HG03342 (cell line): ENCODE data around the gene MMADHC.
A peak's percentile ranks its signal among the peaks of the same experiment; 100 is the strongest.
"Not testable (repeated sequence)": the region's sequence is repeated elsewhere in the genome, so short reads cannot be mapped to it uniquely, and the experiment has no call there.

Experiments used
- ATAC-seq: cut with Tn5 transposase; IDR thresholded peaks from one replicate; pipeline ENCODE4 v1.9.1; 2021; ENCODE audit warnings: mild to moderate bottlenecking, moderate library complexity; ENCODE audit not compliant: unreplicated experiment

Gene MMADHC

DNA sequence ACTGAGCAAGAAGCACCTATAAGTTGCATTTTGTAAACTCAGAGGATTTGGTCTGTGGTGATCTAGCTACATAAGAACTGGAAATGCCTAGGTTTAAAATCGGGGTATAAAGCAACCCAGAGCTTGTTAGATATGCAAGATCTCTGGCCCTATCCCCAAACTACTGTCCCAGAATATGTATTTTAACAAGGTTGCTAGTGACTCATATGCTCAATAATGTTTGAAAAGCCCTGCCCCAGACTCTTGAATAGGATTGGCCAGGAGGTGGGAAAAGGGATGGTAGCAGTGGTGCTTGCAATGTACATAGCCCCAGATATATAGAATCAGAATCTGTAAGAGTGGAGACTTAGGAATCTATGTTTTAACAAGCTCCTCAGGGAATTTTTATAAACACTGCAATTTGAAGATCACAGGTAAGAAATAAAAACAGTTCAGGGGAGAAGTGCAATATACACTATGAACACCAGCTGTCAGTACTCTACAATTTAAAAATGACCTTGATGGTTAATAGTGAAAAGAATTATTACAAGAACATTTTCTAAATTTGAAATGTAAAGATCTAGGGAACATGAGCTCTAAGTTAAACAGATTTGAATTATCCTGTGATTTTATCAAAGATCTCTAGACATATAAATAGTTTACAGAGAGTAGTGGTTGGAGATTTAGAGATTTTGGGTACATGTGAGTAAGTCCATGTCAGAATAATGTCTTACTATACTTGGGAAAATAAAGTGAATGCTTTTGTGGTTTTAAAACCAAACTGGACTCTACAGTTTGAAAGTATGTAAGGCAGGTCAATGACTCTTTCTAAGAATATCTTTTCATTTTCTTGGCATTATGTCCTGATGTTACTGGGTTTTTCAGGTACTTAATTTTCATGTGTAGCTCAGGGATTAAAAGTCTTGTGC, 7.7 kb upstream of the MMADHC start:
- ATAC-seq = no peak

DNA sequence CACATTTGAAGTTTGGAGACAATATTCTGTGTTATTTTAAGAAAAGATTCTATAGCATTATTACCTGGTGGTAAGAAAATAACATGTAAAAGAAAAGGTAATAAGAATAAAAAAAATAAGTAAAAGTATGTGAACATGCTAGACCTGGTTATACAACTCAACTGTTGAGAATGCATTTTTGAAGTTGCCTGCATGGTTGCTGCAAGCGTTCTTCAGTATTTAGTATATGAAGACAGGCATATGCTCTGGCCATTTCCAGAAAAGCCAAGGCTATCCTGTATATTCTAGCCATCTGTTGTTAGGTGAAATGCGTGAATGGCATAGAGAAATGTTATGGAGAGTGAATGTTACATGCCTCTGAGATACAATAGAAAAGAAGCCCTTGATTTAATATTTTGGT, 6.8 kb upstream of the MMADHC start:
- ATAC-seq = no peak

DNA sequence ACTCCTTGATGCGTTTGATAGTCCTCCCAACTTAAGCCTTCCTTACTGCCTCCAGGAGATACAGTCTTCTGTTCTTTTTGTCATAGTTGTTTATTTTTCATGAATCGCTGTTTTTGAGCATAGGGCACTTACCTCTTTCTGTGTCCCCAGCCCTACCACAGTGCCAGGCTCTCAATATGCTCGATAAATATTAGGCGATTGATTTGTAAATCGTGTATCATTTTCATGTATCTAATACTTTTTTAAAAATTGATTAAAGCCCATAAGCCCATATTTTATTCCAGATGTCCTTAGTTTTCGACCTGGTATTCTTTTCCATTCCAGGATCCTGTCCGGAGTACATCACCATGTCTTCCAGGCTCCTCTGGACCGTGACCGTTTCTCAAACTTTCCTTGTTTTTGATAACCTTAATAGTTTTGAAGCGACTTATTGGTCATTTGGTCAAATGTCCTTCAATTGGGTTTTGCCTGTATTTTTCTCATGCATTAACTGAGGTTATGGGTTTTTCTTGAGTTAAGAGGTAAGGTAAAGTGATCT, 444 bp upstream of the MMADHC start:
- peak; percentile 12 for ATAC-seq

DNA sequence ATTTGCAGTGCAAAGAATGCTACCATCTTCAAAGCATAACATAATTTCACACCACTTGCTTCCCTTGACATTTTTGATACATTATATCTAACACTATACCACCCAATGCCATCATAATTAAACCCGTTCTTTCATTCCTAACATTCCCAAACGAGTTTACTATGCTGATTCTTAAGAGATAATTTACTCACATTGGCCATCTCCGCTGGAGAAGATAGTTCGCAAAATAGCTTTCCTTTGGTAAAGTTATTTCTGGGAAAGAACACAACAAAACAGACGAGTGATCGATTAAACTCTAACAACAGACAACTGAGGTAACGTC, 716 bp downstream of the MMADHC start:
- ATAC-seq = no peak

DNA sequence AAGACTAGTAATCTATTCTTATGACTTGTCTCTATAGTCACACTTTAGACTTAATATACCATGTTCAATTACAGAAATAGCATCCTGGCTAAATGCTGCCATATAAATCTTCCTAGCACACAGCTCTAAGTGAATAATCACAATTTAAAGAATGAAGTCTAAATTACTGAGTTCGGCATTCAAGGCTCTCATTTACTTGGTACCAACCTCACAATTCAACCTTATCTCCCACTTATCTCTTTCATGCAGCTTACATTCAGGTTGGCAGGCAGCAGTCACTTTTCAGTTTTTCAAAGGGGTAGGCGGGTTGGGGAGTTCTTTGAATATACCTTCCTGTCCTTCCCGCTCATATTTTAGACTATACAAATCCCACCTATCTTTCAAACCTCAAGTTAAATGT, 1.5 kb downstream of the MMADHC start:
- no peak for ATAC-seq

DNA sequence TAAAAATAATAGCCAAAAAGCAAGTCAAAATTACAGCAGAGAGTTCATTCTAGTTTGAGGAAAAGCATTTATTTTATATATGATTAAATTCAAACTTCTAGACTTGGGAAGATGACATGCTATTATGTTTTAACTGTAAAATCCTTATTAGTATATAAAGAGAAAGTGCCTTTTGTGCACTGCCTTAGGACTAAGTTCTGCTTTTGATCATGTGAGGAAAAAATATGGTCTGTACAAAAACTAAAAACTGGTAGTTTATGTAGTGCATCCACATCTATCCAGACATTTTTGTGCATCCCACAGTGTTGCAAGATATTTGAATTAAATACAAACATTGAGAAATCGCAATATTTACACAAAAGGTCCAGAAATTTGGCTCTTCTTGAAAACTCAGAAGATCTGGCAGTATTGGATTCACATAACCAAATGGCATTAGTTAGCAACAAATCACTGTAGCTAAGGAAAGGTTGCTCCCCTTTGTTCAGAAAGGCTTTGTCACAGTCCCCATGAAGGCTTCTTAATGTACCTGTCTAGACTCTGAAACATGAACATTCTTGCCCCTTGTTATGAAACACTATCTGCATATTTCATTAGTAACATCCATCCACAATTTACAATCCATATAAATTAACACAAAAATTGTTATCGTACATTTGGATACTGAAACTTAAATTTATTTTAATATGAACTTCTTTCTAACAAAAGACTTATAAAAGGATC, 2.2 kb downstream of the MMADHC start:
- ATAC-seq = no peak

DNA sequence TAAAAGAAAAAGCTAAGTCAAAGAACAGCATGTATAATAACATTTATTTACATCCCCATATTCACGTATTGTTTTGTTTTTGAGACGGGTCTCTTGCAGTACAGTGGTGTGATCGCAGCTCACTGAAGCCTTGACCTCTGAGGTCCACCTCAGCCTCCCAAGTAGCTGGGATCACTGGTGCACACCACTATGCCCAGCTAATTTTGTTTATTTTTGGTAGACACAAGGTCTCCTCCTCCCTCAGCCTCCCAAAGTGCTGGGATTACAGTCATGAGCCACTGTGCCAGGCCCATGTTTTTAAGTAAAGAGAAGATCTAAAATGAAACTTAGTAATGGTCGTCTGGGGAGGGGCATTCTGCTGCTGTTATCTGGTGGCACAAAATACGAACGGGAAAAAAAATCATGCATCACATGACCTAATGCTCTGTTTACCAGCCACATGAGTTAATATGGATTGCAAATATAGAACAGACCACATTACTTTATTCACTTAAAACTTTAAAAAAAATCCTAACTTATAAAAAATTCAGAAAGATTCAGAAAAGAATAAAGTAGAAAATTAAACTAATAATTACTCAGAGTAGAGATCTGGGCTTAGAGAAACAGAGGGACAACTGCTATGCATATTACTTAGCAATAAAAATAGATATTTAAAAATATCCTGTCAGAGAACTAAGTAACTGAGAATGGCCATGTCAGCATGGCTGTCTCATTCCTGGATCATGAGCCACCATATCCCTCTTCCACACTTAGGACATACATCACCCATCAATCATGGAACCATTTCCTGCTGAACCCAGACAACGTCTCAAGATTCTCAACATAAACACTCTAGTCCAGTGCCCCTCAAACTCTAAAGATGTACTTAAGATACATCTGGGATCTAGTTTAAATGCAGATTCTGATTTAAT, 7.3 kb downstream of the MMADHC start:
- no peak for ATAC-seq

DNA sequence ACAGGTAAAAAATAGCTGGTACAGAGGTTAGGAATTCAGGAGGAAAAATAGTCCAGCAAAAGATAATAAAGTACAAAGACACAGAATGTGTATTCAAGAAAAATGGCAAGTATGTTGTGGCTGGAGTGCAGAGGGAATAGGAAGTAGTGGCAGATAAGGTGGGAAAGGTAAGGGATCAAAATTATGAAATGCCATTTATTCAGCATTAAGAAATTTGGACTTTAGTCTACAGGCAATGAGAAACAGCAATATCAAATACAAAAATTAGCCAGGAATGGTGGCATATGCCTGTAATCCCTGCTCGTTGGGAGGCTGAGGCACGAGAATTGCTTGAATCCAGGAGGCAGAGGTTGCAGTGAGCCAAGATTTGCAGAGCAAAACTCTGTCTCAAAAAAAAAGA, 10.3 kb downstream of the MMADHC start:
- no peak for ATAC-seq

DNA sequence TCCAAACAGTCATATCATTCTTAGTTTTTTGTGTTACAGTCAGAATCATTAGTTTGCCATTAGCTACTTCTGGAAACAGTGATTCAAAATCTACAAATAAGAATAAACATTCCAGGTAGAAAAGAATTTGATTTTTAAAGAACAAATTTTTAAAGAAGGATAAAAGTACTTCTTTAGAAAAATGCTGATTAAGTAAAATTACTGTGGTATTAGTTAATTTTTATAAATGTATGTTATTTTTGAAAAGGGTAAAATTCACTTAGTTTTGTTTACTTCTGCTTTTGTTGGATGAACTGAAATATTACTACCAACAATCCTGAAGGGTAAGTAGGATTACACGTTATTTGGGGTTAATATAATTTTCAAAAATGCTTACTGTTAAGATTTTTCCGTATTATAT, 11.8 kb downstream of the MMADHC start:
- no peak for ATAC-seq

DNA sequence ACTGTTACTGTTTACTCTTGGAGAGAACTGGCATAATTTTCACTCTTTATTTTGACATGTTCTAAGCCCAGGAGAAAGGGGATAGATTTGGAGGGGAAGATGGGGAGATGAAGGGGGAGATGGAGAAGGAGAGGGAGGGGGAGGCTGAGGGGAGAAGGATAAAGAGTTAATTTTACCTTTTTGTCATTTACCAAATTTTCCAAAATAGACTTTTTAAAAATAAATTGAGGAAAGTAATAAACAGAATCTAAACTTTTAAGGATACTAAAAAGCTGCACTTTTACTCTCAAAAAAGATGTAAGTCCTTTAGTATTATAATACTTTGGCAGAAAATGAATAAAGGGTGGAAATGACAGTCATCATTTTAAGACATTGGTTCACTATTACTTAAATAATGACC, 12.3 kb downstream of the MMADHC start:
- ATAC-seq = no peak

DNA sequence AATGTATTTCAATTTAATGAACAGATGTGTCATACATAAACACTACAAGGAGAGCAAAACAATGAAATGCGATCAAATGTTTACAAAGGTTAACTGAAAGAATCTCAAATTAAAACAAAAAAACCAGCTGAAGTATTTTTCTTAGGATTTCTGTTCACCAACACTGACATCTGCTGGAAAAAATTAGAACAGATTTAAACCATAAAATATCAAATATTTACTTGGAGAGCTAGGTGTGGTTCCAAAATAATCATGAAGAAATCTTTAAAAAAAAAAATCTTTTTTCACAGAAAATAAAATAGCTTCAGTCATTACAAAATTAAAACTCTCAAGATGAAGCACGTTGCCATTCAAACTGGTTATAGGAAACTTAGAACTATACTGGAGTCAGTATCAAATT, 13.8 kb downstream of the MMADHC start:
- no peak for ATAC-seq

DNA sequence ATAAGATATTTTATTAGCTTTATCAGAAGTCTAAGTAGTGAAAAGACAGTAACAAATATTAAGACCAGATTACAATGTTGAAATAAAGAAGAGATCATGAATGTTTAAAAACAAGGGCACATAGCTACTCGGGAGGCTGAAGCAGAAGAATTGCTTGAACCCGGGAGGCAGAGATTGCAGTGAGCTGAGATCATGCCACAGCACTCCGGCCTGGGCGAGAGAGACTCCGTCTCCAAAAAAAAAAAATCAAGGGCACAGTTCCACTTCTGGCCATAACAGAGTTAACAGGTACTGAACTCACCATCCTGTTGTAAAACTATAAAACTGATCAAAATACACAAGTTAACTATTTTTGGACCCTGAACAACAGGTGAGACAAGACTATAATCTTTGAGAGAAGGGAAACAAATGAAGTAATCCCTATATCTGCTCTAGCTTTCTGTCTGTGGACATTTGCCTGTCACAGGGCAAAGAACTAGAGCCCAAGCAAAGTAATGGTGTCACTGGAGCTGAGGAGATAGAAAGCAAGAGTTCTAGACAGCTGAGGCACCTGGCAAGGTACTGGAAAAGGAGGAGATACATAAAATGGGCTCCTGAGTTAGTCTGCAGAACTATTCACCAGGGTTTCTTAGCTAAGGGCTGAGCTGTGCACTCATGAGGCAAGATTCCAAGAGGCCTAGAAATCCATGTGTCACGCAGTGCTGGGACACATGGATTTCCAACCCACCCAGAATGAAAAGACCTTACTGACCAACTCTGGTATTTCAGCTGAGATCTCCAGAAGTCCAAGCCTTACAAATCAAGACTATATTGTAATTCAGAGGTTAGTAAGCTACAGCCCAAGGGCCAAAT, 15.2 kb downstream of the MMADHC start:
- ATAC-seq = no peak

DNA sequence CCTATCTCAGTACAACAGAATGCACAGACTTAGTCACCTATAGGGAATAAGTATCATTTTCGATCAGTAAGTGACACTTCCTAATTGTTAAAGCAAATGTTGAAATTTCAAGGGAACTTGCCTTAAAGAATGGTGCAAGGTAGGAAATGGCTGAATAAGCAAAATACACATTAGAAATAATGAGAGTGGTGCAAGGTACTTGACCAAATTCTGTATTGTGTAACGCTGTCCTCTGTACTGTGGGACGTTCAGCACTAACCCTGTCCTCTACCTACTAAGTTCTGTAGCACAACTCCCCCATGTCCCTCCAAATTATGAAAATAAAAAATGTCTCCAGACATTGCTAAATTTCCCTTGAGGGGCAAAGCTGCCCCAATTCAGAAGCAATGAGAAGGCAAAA, 19.4 kb downstream of the MMADHC start:
- no peak for ATAC-seq

DNA sequence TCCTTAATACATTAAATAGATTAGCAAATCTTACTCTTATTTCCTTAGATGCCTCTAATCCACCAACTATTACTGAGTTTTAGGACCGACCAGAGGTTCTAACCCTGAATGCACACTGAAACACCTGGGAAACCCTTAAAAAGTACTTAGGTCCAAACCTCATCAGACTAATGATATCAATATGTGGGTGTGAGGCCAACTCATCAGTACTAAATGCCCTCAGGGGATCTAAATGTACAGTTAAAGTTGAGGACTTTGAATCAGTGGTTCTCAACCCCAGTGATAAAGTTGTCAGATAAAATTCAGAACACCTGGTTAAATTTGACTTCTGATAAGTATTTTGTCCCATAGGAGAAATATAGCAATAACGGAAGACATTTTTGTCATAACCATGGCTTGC, 20.9 kb downstream of the MMADHC start:
- ATAC-seq = no peak

DNA sequence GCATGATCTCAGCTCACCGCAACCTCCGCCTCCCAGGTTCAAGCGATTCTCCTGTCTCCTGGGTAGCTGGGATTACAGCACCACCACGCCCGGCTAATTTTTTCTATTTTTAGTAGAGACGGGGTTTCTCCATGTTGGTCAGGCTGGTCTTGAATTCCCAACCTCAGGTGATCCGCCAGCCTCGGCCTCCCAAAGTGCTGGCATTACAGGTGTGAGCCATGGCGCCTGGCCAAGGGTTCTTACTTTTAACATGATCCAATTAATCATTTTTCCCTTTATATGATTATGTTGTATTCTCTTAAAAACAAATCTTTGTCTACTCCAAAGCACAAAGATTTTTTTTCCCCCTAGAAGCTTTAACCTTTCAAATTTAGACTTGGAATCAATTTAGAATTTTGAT, 21.9 kb downstream of the MMADHC start:
- not testable (repeated sequence) for ATAC-seq

DNA sequence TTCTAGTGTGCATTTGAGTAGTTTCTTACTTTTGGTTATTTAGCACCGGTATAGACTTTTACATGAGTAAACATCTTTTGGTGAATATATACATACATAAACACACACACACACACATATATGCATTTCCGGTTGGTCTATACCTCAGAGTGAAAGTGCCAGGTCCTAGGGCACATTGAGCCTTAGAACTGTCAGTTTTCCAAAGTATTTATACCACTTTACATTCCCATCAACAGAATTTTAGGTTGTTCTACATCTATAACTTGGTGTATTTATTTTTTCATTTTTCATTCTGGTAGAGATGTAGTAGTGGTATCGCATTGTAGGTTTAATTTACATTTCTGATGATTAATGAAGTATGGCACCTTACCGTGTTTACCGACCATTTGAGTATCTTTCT, 22.6 kb downstream of the MMADHC start:
- ATAC-seq = no peak

DNA sequence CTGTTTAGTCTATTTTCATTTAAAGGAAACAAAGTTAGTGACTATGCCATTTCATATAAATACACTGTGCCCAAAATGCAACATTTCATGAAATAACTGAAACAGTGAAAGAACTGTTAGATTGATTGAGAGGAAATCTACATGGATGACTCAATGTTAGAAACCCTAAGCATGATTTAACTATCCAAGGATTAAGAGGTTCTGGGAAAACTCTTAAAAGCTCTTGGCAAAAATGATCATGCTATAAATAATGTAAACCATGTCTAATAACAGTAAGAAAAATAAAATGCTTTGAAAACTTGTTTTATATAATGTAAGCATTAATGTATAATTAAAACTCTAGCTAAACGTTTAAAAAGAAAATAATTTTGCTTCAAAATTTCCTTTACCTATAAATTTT, 23.5 kb downstream of the MMADHC start:
- ATAC-seq = no peak

DNA sequence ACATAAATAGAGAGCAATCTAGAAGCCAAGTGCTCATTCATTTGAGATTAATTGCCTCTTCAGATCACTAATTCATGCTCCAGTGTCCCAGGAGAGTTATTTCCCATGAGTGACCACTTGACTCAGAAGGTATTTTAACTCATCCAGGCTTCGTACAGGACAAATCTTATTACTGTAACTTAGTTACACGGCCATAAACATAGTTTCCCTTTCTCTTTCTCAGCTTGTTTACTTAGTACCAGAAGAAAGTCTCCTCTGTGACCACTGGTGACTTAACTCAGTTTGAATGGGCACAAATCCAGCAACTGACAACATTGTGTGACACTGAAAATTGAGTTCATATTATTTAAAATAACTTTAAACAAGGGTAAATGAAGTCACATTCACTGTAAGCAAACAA, 25.3 kb downstream of the MMADHC start:
- peak; percentile 91 for ATAC-seq

DNA sequence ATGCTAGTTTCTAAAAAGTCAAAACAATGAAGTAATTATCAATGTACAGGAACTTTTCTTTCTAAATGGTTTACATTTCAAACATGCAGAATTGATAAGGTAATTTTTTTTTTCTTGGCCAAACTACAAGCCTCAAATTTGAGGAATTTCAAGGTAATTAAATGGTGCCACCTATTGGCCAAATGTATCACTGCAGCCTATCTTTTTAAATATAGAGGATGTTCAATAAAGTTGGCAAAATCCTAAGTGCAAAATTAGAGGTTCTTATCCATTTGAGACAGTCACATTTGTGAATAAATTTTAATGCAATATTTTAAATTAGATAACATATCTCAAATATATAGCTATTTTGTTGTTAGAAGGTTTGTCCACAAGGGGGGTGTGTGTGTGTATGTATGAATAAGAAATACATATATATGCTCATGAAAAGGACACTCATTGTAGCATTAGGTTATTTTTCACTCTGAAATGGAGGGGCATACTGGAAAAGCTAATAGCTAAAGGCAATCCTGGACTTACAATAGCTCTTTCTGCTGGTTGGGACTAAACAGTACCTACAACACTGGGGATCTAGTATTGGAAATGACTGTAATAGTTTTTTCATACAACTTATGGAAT, 26.2 kb downstream of the MMADHC start:
- peak; percentile 32 for ATAC-seq
